ENCODE measurements around the gene SCYGR6. TPM values are rescaled to one million over a fixed set of nuclear protein-coding genes. Genes with fewer than 3 reads are reported as not detected.
A peak's percentile ranks its signal among the peaks of the same experiment; 100 is the strongest.
"Not testable (repeated sequence)": the region's sequence is repeated elsewhere in the genome, so short reads cannot be mapped to it uniquely, and the experiment has no call there.

The SCYGR6 gene
- not detected in 2 replicates for total RNA-seq

GRCh38 chr2:227724394-227725039 is at the start of gene SCYGR6:
SCYGR6 (minus strand) TSS chr2:227724757; CDS start chr2:227724757, 0 bp downstream.
- DNase-seq (ENCODE audit: extremely low read depth, low read depth, low spot score), result no peak

- DNase-seq (ENCODE audit: extremely low read depth, low read depth, low spot score), result no peak
These were observed 49.6 kb upstream of the SCYGR6 start for GRCh38 chr2:227774011-227774624.

GRCh38 chr2:227772932-227773331 is 48.4 kb upstream of the SCYGR6 start:
- DNase-seq (ENCODE audit: extremely low read depth, low read depth, low spot score), result no peak

GRCh38 chr2:227772197-227772661 is 47.7 kb upstream of the SCYGR6 start:
- no peak for DNase-seq (ENCODE audit: extremely low read depth, low read depth, low spot score)

- DNase-seq (ENCODE audit: extremely low read depth, low read depth, low spot score), result no peak
These were observed 43.3 kb upstream of the SCYGR6 start for GRCh38 chr2:227767830-227768229.

- peak; percentile 31 for DNase-seq (ENCODE audit: extremely low read depth, low read depth, low spot score)
These were observed 41.9 kb upstream of the SCYGR6 start for GRCh38 chr2:227766373-227766883.

GRCh38 chr2:227765788-227766372 is 41.3 kb upstream of the SCYGR6 start:
- no peak for DNase-seq (ENCODE audit: extremely low read depth, low read depth, low spot score)

- no peak for DNase-seq (ENCODE audit: extremely low read depth, low read depth, low spot score)
These were observed 37.4 kb upstream of the SCYGR6 start for GRCh38 chr2:227761740-227762476.

- DNase-seq (ENCODE audit: extremely low read depth, low read depth, low spot score), result no peak
These were observed 35.0 kb upstream of the SCYGR6 start for GRCh38 chr2:227759411-227760118.

- DNase-seq (ENCODE audit: extremely low read depth, low read depth, low spot score), result not testable (repeated sequence)
These were observed 31.7 kb upstream of the SCYGR6 start for GRCh38 chr2:227756261-227756660.

- DNase-seq (ENCODE audit: extremely low read depth, low read depth, low spot score), result no peak
These were observed 23.5 kb upstream of the SCYGR6 start for GRCh38 chr2:227748079-227748478.

- DNase-seq (ENCODE audit: extremely low read depth, low read depth, low spot score), result no peak
These were observed 21.0 kb upstream of the SCYGR6 start, which contains the start of gene SCYGR8 for GRCh38 chr2:227745594-227745993. SCYGR8 (plus strand) TSS chr2:227745894; CDS start chr2:227745894, 0 bp downstream.

GRCh38 chr2:227740705-227741104 is 16.1 kb upstream of the SCYGR6 start:
- DNase-seq (ENCODE audit: extremely low read depth, low read depth, low spot score), result not testable (repeated sequence)

- no peak for DNase-seq (ENCODE audit: extremely low read depth, low read depth, low spot score)
These were observed 14.8 kb upstream of the SCYGR6 start for GRCh38 chr2:227739351-227739750.

- no peak for DNase-seq (ENCODE audit: extremely low read depth, low read depth, low spot score)
These were observed 3.5 kb upstream of the SCYGR6 start, which contains the start of gene SCYGR7 for GRCh38 chr2:227728035-227728434. SCYGR7 (plus strand) TSS chr2:227728335; CDS start chr2:227728335, 0 bp downstream.

- DNase-seq (ENCODE audit: extremely low read depth, low read depth, low spot score), result not testable (repeated sequence)
These were observed 1.7 kb downstream of the SCYGR6 start for GRCh38 chr2:227722821-227723220.

- DNase-seq (ENCODE audit: extremely low read depth, low read depth, low spot score), result no peak
These were observed 3.9 kb downstream of the SCYGR6 start for GRCh38 chr2:227720680-227721079.

- no peak for DNase-seq (ENCODE audit: extremely low read depth, low read depth, low spot score)
These were observed 4.9 kb downstream of the SCYGR6 start for GRCh38 chr2:227719641-227720040.

- DNase-seq (ENCODE audit: extremely low read depth, low read depth, low spot score), result peak; percentile 18
These were observed 6.6 kb downstream of the SCYGR6 start, which contains the start of gene SLC19A3 for GRCh38 chr2:227717687-227718567. SLC19A3 (minus strand) TSS chr2:227718028; CDS start chr2:227702318, 15,710 bp downstream.

Measured in glomerular endothelial cell (primary cell).